HG03060 (cell line): ENCODE data around the gene MRPS10.
"Not testable (repeated sequence)": the region's sequence is repeated elsewhere in the genome, so short reads cannot be mapped to it uniquely, and the experiment has no call there.

Experiments used
- ATAC-seq: cut with Tn5 transposase; IDR thresholded peaks from one replicate; pipeline ENCODE4 v1.9.1; 2021; ENCODE audit warnings: low read depth, moderate number of reproducible peaks; ENCODE audit not compliant: unreplicated experiment

MRPS10 gene

DNA sequence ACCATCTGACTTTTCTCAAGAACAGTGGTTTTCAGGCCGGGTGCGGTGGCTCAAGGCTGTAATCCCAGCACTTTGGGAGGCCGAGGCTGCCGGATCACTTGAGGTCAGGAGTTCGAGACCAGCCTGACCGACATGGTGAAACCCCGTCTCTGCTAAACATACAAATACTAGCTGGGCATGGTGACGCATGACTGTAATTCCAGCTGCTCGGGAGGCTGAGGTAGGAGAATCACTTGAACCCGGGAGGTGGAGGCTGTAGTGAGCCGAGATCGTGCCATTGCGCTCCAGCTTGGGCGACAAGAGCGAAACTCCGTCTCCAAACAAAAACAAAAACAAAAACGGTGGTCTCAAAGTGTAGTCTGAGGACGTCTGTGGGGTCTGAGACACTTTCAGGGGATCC lies 1.2 kb downstream of the MRPS10 start:
- not testable (repeated sequence) for ATAC-seq

DNA sequence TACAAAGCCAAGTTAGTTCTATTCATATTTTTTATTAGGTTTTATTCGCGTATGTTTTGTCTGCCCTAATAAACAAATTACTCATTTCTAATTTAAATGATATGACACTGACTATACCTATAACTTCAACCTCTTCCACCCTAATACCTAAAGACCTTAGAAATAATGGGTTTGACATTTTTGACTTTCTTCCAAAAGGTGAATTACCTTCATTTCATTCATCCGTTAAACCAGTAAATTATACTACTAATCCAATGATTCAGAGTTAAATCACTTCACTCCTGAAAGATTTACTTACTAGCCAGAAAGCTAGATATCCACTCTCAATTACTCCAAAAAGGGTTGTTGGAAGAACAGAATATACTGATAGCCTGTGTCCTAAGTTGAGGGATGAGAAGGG lies 5.2 kb downstream of the MRPS10 start:
- no peak for ATAC-seq

DNA sequence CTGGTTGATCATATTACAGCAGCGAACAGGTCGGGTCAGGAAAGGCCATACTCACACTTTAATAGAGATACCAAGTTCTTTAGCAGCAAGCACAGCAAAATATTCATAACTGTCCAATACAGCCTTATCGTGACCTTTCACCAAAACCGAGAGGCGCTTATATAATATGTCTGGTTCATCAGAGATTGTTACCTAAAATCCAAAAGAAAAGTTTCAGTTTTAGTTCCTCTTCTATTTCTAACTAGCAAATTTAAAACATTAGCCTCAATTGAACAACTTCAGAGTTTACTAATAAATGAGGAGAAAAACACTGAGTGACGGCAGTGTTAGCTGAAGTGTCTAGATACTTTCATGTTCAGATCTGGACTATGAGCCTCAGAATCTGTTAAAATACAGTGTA lies 5.9 kb downstream of the MRPS10 start:
- no peak for ATAC-seq

GRCh38 chr6:42210551-42210950 lies 7.1 kb downstream of the MRPS10 start:
- ATAC-seq = no peak

DNA sequence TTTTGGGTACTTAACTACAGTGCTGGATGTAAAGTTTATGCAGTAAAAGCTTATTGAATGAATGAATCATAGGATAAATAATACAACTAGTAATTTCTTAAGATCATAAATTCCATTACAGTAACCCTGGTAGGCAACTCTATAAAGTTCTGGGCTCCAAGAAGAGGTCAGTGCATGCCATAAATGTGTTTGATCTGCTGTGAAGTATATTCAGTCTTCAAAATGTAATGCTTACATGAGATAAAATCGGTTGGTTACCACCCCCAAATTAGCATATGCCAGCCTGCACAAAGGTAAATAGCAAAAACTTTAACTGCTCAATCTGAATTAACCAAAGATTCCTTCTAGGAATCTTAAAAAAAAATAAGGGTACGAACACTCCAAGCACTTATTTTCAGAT lies 10.1 kb downstream of the MRPS10 start:
- ATAC-seq = not testable (repeated sequence)

GRCh38 chr6:42204768-42205282 lies 12.8 kb downstream of the MRPS10 start:
- ATAC-seq = no peak

- no peak for ATAC-seq
Measured at GRCh38 chr6:42203183-42203582, 14.5 kb downstream of the MRPS10 start.

DNA sequence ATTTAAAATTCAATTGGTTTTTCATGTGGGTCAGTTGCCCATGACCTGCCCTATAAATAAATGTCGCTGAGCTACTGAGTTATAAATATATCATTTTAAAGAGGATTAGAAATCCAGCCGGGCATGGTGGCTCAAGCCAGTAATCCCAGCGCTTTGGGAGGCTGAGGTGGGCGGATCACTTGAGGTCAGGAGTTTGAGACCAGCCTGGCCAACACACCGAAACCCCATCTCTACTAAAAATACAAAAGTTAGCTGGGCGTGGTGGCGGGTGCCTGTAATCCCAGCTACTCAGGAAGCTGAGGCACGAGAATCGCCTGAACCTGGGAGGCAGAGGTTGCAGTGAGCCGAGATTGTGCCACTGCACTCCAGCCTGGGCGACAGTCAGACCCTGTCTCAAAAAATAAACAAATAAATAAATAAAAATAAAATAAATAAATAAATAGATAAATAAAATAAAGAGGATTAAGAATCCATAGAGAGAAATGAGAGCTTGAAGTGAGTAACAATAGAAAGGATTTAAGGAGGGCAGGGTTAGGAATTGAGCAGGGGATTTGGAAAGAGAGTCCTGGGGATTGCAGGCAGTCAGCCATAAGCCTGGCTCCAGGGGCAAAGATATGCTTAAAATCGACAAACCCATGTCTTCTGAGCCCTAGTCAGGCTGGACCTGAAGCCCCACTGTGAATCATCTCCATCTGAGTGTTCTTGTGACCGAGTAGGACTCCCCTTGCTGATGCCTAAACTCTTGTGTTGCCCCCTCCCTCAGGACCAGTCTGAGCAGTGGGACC lies 15.3 kb downstream of the MRPS10 start:
- ATAC-seq = not testable (repeated sequence)

DNA sequence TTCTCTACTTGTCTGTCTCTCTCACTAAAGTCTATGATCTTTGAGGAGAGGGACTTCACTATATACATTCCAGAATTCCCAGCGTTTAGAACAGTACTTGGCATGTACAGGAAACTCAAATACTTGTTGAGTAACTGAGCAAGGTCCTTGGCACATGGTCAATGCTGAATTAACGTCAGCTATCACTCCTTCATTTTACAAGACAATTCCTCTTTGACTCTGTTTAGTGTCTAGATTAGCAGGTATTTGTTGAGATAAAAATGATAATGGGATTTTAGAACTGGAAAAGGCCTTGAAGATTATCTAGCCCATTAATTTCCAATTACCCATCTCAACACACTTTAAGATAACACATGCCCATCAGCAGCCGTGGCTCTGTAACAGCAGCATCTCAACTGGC lies 16.3 kb downstream of the MRPS10 start:
- ATAC-seq = no peak

DNA sequence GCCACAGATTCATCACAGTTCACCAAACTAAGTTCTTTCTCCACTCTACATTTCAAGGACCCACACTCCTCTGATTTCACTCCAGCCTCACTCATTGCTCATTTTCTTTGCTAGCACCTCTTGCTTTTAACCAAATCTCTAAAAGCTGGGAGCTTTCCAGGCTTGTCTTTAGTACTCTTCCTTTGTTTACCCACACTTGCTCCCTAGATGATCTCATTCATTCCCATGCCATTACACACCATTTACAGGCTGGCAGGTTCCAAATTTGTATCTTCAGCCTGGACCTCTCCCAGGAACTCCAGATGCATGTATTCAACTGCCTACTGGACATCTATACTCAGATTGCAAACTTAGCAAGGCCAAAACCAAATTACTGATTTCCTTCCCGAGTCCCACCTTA lies 17.6 kb downstream of the MRPS10 start:
- no peak for ATAC-seq

DNA sequence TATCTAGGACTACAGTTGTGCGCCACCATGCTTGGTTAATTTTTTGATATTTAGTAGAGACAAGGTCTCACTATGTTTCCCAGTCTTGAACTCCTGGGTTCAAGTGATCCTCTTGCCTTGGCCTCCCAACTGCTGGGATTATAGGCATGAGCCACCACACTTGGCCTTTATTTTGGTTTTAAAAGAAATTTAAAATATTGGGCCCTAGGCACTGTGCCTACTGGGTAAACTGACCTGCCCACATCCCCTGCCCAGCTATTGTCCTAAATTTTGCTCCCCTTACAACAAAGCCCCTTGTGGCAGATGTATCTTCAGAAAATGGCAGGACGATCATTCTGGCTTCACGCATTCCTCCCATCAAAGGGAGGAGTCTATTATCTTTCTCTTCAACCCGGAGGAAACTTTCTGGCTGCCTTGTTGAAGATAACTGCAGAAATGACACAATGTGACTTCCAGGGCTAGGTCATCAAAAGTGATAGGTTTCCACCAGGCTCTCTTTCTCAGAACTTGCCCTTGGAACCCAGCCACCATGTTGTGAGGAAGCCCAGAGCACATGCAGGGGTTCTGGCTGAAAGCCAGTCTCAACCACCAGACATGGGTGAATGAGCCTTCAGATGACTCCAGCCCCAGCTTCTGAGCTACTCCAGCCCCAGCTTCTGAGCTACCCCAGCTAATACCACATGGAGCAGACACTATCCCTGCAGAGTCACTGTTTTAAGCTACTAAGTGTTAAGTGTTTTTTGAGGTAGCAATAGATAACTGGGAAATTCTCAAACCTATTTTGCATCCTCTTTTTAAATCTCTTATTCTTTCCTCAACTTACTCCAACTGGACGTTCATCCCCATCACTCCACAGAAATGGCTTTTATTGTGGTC lies 18.3 kb downstream of the MRPS10 start:
- ATAC-seq = no peak

DNA sequence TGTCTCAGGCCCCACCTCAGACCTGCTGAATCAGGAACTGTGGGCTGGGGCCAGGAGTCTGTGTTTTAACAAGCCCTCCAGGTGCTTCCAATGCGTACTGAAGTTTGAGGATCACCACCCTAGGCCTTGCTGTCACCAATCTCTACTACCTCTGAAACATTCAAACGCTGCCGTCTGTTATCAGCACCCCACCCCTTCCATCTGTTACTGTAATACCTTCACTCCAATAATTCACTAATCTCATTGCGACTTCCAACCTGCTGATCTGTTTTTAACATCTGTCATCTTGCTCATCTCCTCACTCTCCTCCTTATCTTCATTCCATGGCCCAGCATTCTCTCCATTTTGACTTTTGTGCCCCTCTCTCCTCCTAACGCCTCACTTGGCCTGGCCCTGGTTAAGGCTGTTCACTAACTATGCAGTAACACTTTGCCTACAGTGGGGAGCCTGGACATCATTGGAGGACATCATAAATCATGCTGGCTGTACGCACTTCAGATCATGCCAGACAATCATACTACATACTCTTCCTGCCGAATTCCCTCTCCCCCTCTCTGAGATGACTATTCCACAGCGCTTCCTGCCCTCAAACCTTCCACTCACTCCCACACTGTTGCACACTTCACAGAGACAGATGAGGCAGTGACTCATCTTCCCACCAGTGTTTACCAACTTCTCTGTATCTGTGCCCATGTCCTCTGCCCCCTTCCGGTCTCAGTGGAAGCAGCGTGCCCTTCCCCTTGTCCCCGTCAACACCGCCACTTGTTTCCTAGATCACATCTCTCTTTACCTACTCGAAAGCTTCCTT lies 19.9 kb downstream of the MRPS10 start:
- ATAC-seq = no peak

DNA sequence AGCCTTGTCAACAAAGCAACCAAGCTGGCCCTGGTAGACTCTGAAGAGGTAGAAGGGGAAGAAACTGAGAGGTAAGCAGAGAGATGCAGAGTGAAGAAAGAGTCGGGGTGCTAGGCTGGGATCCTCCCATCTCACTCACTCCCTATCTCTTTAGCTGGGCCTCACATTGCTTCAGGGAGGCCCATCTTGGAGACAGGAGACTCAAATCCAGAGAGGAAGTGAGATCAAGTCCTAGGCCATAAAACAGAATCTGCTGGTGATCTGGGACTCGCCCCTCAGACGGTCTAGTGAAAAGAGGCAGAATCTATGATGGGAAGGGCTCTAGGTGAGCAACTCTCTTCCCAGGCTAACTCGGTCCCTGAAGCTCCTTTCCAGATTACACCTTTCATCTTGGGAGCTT lies 22.2 kb downstream of the MRPS10 start:
- ATAC-seq = no peak

DNA sequence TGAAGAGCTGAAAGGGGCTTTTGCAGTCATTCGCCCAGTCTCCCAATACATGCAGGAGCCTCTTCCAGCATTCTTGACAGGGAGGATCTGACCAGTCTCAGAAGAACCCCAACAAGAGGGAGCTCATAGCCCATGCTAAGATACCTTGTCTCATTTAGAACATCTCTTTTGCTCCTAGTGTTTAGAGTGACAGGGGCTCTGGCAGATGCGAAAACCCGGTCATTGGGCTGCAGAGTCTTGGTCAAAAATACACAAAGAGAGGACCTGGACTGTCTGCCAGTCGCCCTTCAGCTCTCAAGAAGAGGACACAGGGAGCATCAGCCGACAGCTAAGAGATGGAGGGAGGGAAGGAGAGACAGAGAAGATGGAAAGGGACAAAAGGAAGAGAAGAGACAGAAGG lies 23.6 kb downstream of the MRPS10 start:
- ATAC-seq = no peak

- ATAC-seq = no peak
Measured at GRCh38 chr6:42193491-42193894, 24.2 kb downstream of the MRPS10 start.

- not testable (repeated sequence) for ATAC-seq
Measured at GRCh38 chr6:42192385-42192784, 25.3 kb downstream of the MRPS10 start.

GRCh38 chr6:42190554-42191183 lies 27.0 kb downstream of the MRPS10 start:
- no peak for ATAC-seq

- no peak for ATAC-seq
Measured at GRCh38 chr6:42188406-42188805, 29.3 kb downstream of the MRPS10 start.

DNA sequence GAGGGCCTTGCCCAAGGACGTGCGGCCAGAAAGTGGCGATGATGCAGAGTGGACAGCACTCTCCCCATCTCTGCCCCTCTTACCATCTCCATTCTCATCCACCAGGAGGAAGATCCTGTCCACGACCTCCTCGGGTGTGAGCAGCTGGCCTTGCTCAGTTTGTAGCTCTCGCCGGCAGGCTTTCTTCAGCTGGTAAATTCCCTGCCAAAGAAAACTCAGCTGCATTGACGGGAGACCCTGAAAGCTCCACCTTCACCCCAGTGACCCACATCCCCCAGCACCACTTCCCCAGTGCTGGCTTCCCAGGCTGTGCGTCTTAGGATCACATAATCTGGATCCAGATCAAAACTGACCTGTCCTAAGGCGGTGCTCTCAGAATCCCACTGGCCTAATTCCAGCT lies 32.1 kb downstream of the MRPS10 start:
- ATAC-seq = no peak

DNA sequence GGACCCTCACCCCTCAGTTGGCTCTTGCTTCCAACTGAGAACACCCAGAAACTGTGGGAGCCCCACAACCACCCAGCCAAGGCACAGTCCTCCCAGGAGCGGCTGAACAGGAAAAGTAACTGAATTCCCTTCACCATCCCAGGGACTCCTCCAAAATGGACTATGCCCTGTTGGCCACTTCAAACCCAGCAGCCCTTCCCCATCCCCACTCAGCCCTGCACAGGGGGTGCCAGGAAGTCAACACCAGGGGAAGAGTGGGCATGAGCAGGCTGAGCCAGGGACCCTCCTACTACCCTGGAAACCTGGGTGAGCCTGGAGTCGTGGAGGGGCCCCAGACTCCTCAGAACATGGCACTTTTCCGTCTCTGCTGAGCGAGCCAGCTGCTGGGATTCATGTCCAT lies 33.2 kb downstream of the MRPS10 start:
- no peak for ATAC-seq
